ENCODE results near the gene CAP1. TPM values are rescaled to one million over a fixed set of nuclear protein-coding genes. Genes with fewer than 3 reads are reported as not detected.

The CAP1 gene
- total and polyA plus RNA-seq, 2 of the 13 experiments (the other 11 are each of a cell fraction or from before 2014, with no cell fraction given) = 174 to 195 TPM

GRCh38 chr1:40058453-40059337 is 18.2 kb downstream of the CAP1 start (continued):
- no peak for TF ChIP-seq ZHX2 (IDR thresholded peaks at IDR 0.05; ENCODE audit: low read depth)
- no peak for TF ChIP-seq ZHX2 (CRISPR knock-in tag; IDR thresholded peaks at IDR 0.05; ENCODE audit: borderline replicate concordance)
- no peak for TF ChIP-seq ZNF205 (CRISPR knock-in tag; IDR thresholded peaks at IDR 0.05)
- no peak for TF ChIP-seq PHF20 (CRISPR knock-in tag; IDR thresholded peaks at IDR 0.05)
- peak; percentile 69 for TF ChIP-seq FOXP4 (CRISPR knock-in tag; IDR thresholded peaks at IDR 0.05)
- no peak for TF ChIP-seq KLF9 (CRISPR knock-in tag; IDR thresholded peaks at IDR 0.05; ENCODE audit: low read depth)
- no peak for TF ChIP-seq NPAS2 (CRISPR knock-in tag; IDR thresholded peaks at IDR 0.05; ENCODE audit: borderline replicate concordance)
- TF ChIP-seq ZMYM4 (CRISPR knock-in tag; IDR thresholded peaks at IDR 0.05) = no peak
- TF ChIP-seq MTA3 (CRISPR knock-in tag; IDR thresholded peaks at IDR 0.05) = no peak
- no peak for TF ChIP-seq NFE2 (CRISPR knock-in tag; IDR thresholded peaks at IDR 0.05)
- TF ChIP-seq SAP130 (CRISPR knock-in tag; IDR thresholded peaks at IDR 0.05; ENCODE audit: low read depth) = peak; percentile 64
- TF ChIP-seq ZNF672 (CRISPR knock-in tag; IDR thresholded peaks at IDR 0.05) = no peak
- no peak for TF ChIP-seq ZC3H4 (CRISPR knock-in tag; IDR thresholded peaks at IDR 0.05; ENCODE audit: borderline replicate concordance)
- no peak for TF ChIP-seq ZNF513 (CRISPR knock-in tag; conservative IDR thresholded peaks at IDR 0.05)
- TF ChIP-seq PHB2 (IDR thresholded peaks at IDR 0.05; ENCODE audit: partially characterized antibody) = no peak
- 0 out of 2 replicates have a peak, but pooled peaks have one; percentile 19 for TF ChIP-seq YEATS2 (CRISPR knock-in tag; IDR thresholded peaks at IDR 0.05; ENCODE audit: borderline replicate concordance)
- TF ChIP-seq ZNF788 (CRISPR knock-in tag; IDR thresholded peaks at IDR 0.05; ENCODE audit: borderline replicate concordance) = no peak
- TF ChIP-seq PREB (CRISPR knock-in tag; IDR thresholded peaks at IDR 0.05) = no peak
- peak; percentile 53; the same call in 1 of the 2 replicates for TF ChIP-seq SOX5 (CRISPR knock-in tag; IDR thresholded peaks at IDR 0.05; ENCODE audit: borderline replicate concordance)
